ENCODE data around the gene SOX4. TPM values are rescaled to one million over a fixed set of nuclear protein-coding genes. Genes with fewer than 3 reads are reported as not detected.

SOX4 gene
- polyA plus RNA-seq, 2 donors: 3.0 to 6.1 TPM

- Histone ChIP-seq H3K27me3 (ENCODE audit: control insufficient read depth in 1 of 2, insufficient read depth in 2 of 2, low read length in 2 of 2) (no peaks in the 10 kb centered on the region), H3K4me1 (ENCODE audit: control insufficient read depth in 2 of 2, insufficient read depth in 2 of 2, low read length in 1 of 2) (no peaks in the 10 kb centered on the region), H3K36me3 (ENCODE audit: control insufficient read depth in 2 of 2, insufficient read depth in 2 of 2, low read length in 1 of 2) (no peaks in the 10 kb centered on the region), H3K27ac (ENCODE audit: low read depth in 2 of 2, low read length in 1 of 2) (no peak overlapping the region), H3K9me3 (ENCODE audit: control insufficient read depth in 2 of 2, insufficient read depth in 1 of 2, low read depth in 1 of 2, low read length in 1 of 2) (no peaks in the 10 kb centered on the region), H3K4me3 (ENCODE audit: low read depth in 1 of 2, low read length in 2 of 2) (no peak overlapping the region)
- WGBS, 2 donors: 43 to 51% methylated on average over 3 of the region's 3 CpGs
These were observed 5.6 kb downstream of the SOX4 start for GRCh38 chr6:21599051-21599696.

- WGBS, 2 donors: 96 to 98% methylated on average over 9 of the region's 9 CpGs
These were observed 7.9 kb downstream of the SOX4 start for GRCh38 chr6:21601339-21601923.

GRCh38 chr6:21601932-21602390 lies 8.4 kb downstream of the SOX4 start:
- WGBS, 2 donors: 97% methylated on average over 23 of the region's 23 CpGs
- no peaks in the 10 kb centered on the region for H3K36me3 ChIP-seq (ENCODE audit: control insufficient read depth in 2 of 2, insufficient read depth in 2 of 2, low read length in 1 of 2)
- H3K4me1 ChIP-seq (ENCODE audit: control insufficient read depth in 2 of 2, insufficient read depth in 2 of 2, low read length in 1 of 2): no peaks in the 10 kb centered on the region
- H3K9me3 ChIP-seq (ENCODE audit: control insufficient read depth in 2 of 2, insufficient read depth in 1 of 2, low read depth in 1 of 2, low read length in 1 of 2): no peaks in the 10 kb centered on the region
- H3K27ac ChIP-seq (ENCODE audit: low read depth in 2 of 2, low read length in 1 of 2): no peak overlapping the region
- H3K4me3 ChIP-seq (ENCODE audit: low read depth in 1 of 2, low read length in 2 of 2): no peak overlapping the region
- H3K27me3 ChIP-seq (ENCODE audit: control insufficient read depth in 1 of 2, insufficient read depth in 2 of 2, low read length in 2 of 2): no peaks in the 10 kb centered on the region

More at GRCh38 chr6:21601339-21601923, 7.9 kb downstream of the SOX4 start:
- H3K4me1 ChIP-seq (ENCODE audit: control insufficient read depth in 2 of 2, insufficient read depth in 2 of 2, low read length in 1 of 2): no peaks in the 10 kb centered on the region
- no peak overlapping the region for H3K27ac ChIP-seq (ENCODE audit: low read depth in 2 of 2, low read length in 1 of 2)
- no peaks in the 10 kb centered on the region for H3K27me3 ChIP-seq (ENCODE audit: control insufficient read depth in 1 of 2, insufficient read depth in 2 of 2, low read length in 2 of 2)
- no peak overlapping the region for H3K4me3 ChIP-seq (ENCODE audit: low read depth in 1 of 2, low read length in 2 of 2)
- no peaks in the 10 kb centered on the region for H3K36me3 ChIP-seq (ENCODE audit: control insufficient read depth in 2 of 2, insufficient read depth in 2 of 2, low read length in 1 of 2)
- H3K9me3 ChIP-seq (ENCODE audit: control insufficient read depth in 2 of 2, insufficient read depth in 1 of 2, low read depth in 1 of 2, low read length in 1 of 2): no peaks in the 10 kb centered on the region

GRCh38 chr6:21603082-21603952 lies 9.8 kb downstream of the SOX4 start:
- Histone ChIP-seq H3K4me1 (ENCODE audit: control insufficient read depth in 2 of 2, insufficient read depth in 2 of 2, low read length in 1 of 2) (no peaks in the 10 kb centered on the region), H3K4me3 (ENCODE audit: low read depth in 1 of 2, low read length in 2 of 2) (no peak overlapping the region), H3K27ac (ENCODE audit: low read depth in 2 of 2, low read length in 1 of 2) (no peak overlapping the region), H3K36me3 (ENCODE audit: control insufficient read depth in 2 of 2, insufficient read depth in 2 of 2, low read length in 1 of 2) (no peaks in the 10 kb centered on the region), H3K27me3 (ENCODE audit: control insufficient read depth in 1 of 2, insufficient read depth in 2 of 2, low read length in 2 of 2) (no peaks in the 10 kb centered on the region), H3K9me3 (ENCODE audit: control insufficient read depth in 2 of 2, insufficient read depth in 1 of 2, low read depth in 1 of 2, low read length in 1 of 2) (no peaks in the 10 kb centered on the region)
- WGBS, 2 donors: 43 to 55% methylated on average over 5 of the region's 5 CpGs

- H3K36me3 ChIP-seq (ENCODE audit: control insufficient read depth in 2 of 2, insufficient read depth in 2 of 2, low read length in 1 of 2): no peaks in the 10 kb centered on the region
- no peaks in the 10 kb centered on the region for H3K9me3 ChIP-seq (ENCODE audit: control insufficient read depth in 2 of 2, insufficient read depth in 1 of 2, low read depth in 1 of 2, low read length in 1 of 2)
- no peak overlapping the region for H3K27ac ChIP-seq (ENCODE audit: low read depth in 2 of 2, low read length in 1 of 2)
- H3K4me1 ChIP-seq (ENCODE audit: control insufficient read depth in 2 of 2, insufficient read depth in 2 of 2, low read length in 1 of 2): no peaks in the 10 kb centered on the region
- H3K27me3 ChIP-seq (ENCODE audit: control insufficient read depth in 1 of 2, insufficient read depth in 2 of 2, low read length in 2 of 2): no peaks in the 10 kb centered on the region
- WGBS, 2 donors: 52 to 54% methylated on average over 3 of the region's 3 CpGs
- H3K4me3 ChIP-seq (ENCODE audit: low read depth in 1 of 2, low read length in 2 of 2): no peak overlapping the region
These were observed 10.5 kb downstream of the SOX4 start for GRCh38 chr6:21604081-21604480.

- H3K27me3 ChIP-seq (ENCODE audit: control insufficient read depth in 1 of 2, insufficient read depth in 2 of 2, low read length in 2 of 2): no peaks in the 10 kb centered on the region
- H3K4me3 ChIP-seq (ENCODE audit: low read depth in 1 of 2, low read length in 2 of 2): no peak overlapping the region
- WGBS, 2 donors: 90 to 91% methylated on average over 4 of the region's 4 CpGs
- H3K27ac ChIP-seq (ENCODE audit: low read depth in 2 of 2, low read length in 1 of 2): no peak overlapping the region
- no peaks in the 10 kb centered on the region for H3K36me3 ChIP-seq (ENCODE audit: control insufficient read depth in 2 of 2, insufficient read depth in 2 of 2, low read length in 1 of 2)
- H3K9me3 ChIP-seq (ENCODE audit: control insufficient read depth in 2 of 2, insufficient read depth in 1 of 2, low read depth in 1 of 2, low read length in 1 of 2): no peaks in the 10 kb centered on the region
- H3K4me1 ChIP-seq (ENCODE audit: control insufficient read depth in 2 of 2, insufficient read depth in 2 of 2, low read length in 1 of 2): no peaks in the 10 kb centered on the region
These were observed 11.6 kb downstream of the SOX4 start for GRCh38 chr6:21605166-21605565.

- Histone ChIP-seq H3K36me3 (ENCODE audit: control insufficient read depth in 2 of 2, insufficient read depth in 2 of 2, low read length in 1 of 2) (no peaks in the 10 kb centered on the region), H3K4me1 (ENCODE audit: control insufficient read depth in 2 of 2, insufficient read depth in 2 of 2, low read length in 1 of 2) (no peaks in the 10 kb centered on the region), H3K9me3 (ENCODE audit: control insufficient read depth in 2 of 2, insufficient read depth in 1 of 2, low read depth in 1 of 2, low read length in 1 of 2) (no peaks in the 10 kb centered on the region), H3K27me3 (ENCODE audit: control insufficient read depth in 1 of 2, insufficient read depth in 2 of 2, low read length in 2 of 2) (no peaks in the 10 kb centered on the region), H3K27ac (ENCODE audit: low read depth in 2 of 2, low read length in 1 of 2) (no peak overlapping the region), H3K4me3 (ENCODE audit: low read depth in 1 of 2, low read length in 2 of 2) (no peak overlapping the region)
- WGBS, 2 donors: 90 to 91% methylated on average over 10 of the region's 10 CpGs
These were observed 15.1 kb downstream of the SOX4 start for GRCh38 chr6:21608601-21609000.

GRCh38 chr6:21609881-21610329 lies 16.4 kb downstream of the SOX4 start:
- WGBS, 2 donors: 95 to 97% methylated on average over 28 of the region's 28 CpGs
- H3K9me3 ChIP-seq (ENCODE audit: control insufficient read depth in 2 of 2, insufficient read depth in 1 of 2, low read depth in 1 of 2, low read length in 1 of 2): no peaks in the 10 kb centered on the region
- no peaks in the 10 kb centered on the region for H3K36me3 ChIP-seq (ENCODE audit: control insufficient read depth in 2 of 2, insufficient read depth in 2 of 2, low read length in 1 of 2)
- no peak overlapping the region for H3K4me3 ChIP-seq (ENCODE audit: low read depth in 1 of 2, low read length in 2 of 2)
- H3K4me1 ChIP-seq (ENCODE audit: control insufficient read depth in 2 of 2, insufficient read depth in 2 of 2, low read length in 1 of 2): peaks cover 0 to under 1% of the 10 kb centered on the region in 2 donors
- H3K27me3 ChIP-seq (ENCODE audit: control insufficient read depth in 1 of 2, insufficient read depth in 2 of 2, low read length in 2 of 2): no peaks in the 10 kb centered on the region
- no peak overlapping the region for H3K27ac ChIP-seq (ENCODE audit: low read depth in 2 of 2, low read length in 1 of 2)

GRCh38 chr6:21610341-21610740 lies 16.8 kb downstream of the SOX4 start:
- 95 to 98% methylated on average over 5 of the region's 5 CpGs for WGBS, 2 donors
- H3K9me3 ChIP-seq (ENCODE audit: control insufficient read depth in 2 of 2, insufficient read depth in 1 of 2, low read depth in 1 of 2, low read length in 1 of 2): no peaks in the 10 kb centered on the region
- H3K27ac ChIP-seq (ENCODE audit: low read depth in 2 of 2, low read length in 1 of 2): no peak overlapping the region
- peaks cover 0 to 2% of the 10 kb centered on the region in 2 donors for H3K4me1 ChIP-seq (ENCODE audit: control insufficient read depth in 2 of 2, insufficient read depth in 2 of 2, low read length in 1 of 2)
- H3K27me3 ChIP-seq (ENCODE audit: control insufficient read depth in 1 of 2, insufficient read depth in 2 of 2, low read length in 2 of 2): no peaks in the 10 kb centered on the region
- no peak overlapping the region for H3K4me3 ChIP-seq (ENCODE audit: low read depth in 1 of 2, low read length in 2 of 2)
- no peaks in the 10 kb centered on the region for H3K36me3 ChIP-seq (ENCODE audit: control insufficient read depth in 2 of 2, insufficient read depth in 2 of 2, low read length in 1 of 2)

Measured in esophagus (tissue), 2 donors.